Activated CD8-positive, alpha-beta T cell treated with anti-CD3 and anti-CD28 coated beads, Interleukin-2, amount 10 ng/mL, durations not matched to agents 7 days and 5 days (primary cell): Measurements from ENCODE around the gene KDM4C. TPM values are rescaled to one million over a fixed set of nuclear protein-coding genes. Genes with fewer than 3 reads are reported as not detected.
"Not testable (repeated sequence)": the region's sequence is repeated elsewhere in the genome, so short reads cannot be mapped to it uniquely, and the experiment has no call there.

ENCODE experiments used
- ATAC-seq: fragments of 150-1000 bp; cut with Tn5 transposase; one replicate; pipeline ENCODE4 v1.10.0; 2021; ENCODE audit warnings: moderate library complexity
- CTCF ChIA-PET: fragments of 350-600 bp; sonication (Branson Sonifier 250); formaldehyde crosslinking; loops from one replicate; lab custom pipeline; 2021; ENCODE audit warnings: antibody characterized with exemption; lab: Charles Lee
- POLR2A ChIA-PET: fragments of 350-600 bp; sonication (Branson Sonifier 250); formaldehyde crosslinking; loops from one replicate; lab custom pipeline; 2021; ENCODE audit warnings: antibody characterized with exemption; lab: Charles Lee
- DNase-seq: peaks from one replicate; pipeline ENCODE4 v3.0.0-alpha.2; 2020
- H3K27ac Mint-ChIP-seq: one replicate; pipeline ENCODE4 v1.8.0; 2021; ENCODE audit warnings: mild to moderate bottlenecking, mixed read lengths
- H3K27me3 Mint-ChIP-seq: one replicate; pipeline ENCODE4 v1.8.0; 2021; ENCODE audit warnings: low read depth, mixed read lengths
- H3K36me3 Mint-ChIP-seq: one replicate; pipeline ENCODE4 v1.8.0; 2021; ENCODE audit warnings: low read depth, mixed read lengths
- H3K4me1 Mint-ChIP-seq: one replicate; pipeline ENCODE4 v1.8.0; 2021; ENCODE audit warnings: low read depth, mixed read lengths
- H3K4me3 Mint-ChIP-seq: one replicate; pipeline ENCODE4 v1.8.0; 2021; ENCODE audit warnings: mild to moderate bottlenecking, mixed read lengths
- H3K9me3 Mint-ChIP-seq: one replicate; pipeline ENCODE4 v1.8.0; 2022; ENCODE audit warnings: mixed read lengths; ENCODE audit not compliant: insufficient read depth
- total RNA-seq, 2 experiments: library from RNA; stranded (reverse); gene quantifications; one replicate each; pipeline ENCODE4 v1.2.3, GENCODE V29; 2021

The KDM4C gene
- total RNA-seq, 2 experiments from 2014 or later = 52.9 to 53.4 TPM

DNA sequence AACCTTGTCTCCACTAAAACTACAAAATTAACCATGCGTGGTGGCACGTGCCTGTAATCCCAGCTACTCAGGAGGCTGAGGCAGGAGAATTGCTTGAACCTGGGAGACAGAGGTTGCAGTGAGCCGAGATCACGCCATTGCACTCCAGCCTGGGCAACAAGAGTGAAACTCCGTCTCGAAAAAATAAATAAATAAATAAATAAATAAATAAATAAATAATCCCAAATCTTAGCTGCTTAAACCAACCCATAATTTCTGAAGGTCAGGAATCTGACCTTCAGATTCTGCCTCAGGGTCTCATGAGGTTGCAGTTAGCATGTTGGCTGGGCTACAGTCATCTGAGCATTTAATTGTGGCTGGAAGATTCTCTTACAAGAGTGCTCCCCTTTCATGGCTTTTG, 48.5 kb downstream of the KDM4C start:
- H3K27me3 Mint-ChIP-seq, DNase-seq, H3K9me3 Mint-ChIP-seq, POLR2A ChIA-PET, H3K4me3 Mint-ChIP-seq, ATAC-seq, H3K4me1 Mint-ChIP-seq, H3K27ac Mint-ChIP-seq: not testable (repeated sequence)
- CTCF ChIA-PET = interaction anchor here (1.3 kb wide), 1 partner anchor 21 kb away, joined by 3 read pairs; no protein-coding TSS in a partner anchor
- peaks cover 18% of the 10 kb centered on the region for H3K36me3 Mint-ChIP-seq

GRCh38 chr9:6807669-6808068, 49.9 kb downstream of the KDM4C start:
- CTCF ChIA-PET, POLR2A ChIA-PET, DNase-seq, H3K27ac Mint-ChIP-seq, H3K9me3 Mint-ChIP-seq, ATAC-seq, H3K4me3 Mint-ChIP-seq, H3K4me1 Mint-ChIP-seq, H3K27me3 Mint-ChIP-seq: not testable (repeated sequence)
- peaks cover 18% of the 10 kb centered on the region for H3K36me3 Mint-ChIP-seq

DNA sequence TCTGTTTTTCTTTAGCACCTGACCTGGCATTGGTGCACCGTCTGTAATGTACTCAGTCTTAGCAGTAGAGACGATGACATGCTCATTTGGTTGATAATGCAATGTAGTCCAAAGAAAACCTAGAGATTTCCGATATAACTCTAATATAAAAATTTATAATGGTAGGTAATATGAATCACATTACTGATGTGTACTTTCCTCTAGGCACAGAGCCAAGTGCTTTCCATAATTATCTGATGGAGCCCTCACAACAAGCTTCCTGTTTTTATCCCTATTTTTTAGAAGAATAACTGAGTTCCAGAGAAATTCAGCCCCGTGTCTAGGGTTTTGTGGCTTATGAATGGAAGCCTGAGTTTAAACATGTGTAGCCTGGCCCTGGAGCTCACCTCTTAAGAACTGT, 53.7 kb downstream of the KDM4C start:
- Mint-ChIP-seq H3K36me3 (peaks cover 21% of the 10 kb centered on the region), H3K4me3 (no peak overlapping the region), H3K4me1 (peaks cover 2% of the 10 kb centered on the region), H3K27ac (no peak overlapping the region), H3K27me3 (no peaks in the 10 kb centered on the region), H3K9me3 (no peaks in the 10 kb centered on the region)
- DNase-seq (no peak), ATAC-seq (no peak)
- ChIA-PET POLR2A (no interaction called here), CTCF (interaction anchor here (0.6 kb wide), 1 partner anchor 591 kb away, joined by 3 read pairs; no protein-coding TSS in a partner anchor)

- ChIA-PET CTCF (interaction anchor here (5.1 kb wide), 1 partner anchor 11 kb away, joined by 29 read pairs; no protein-coding TSS in a partner anchor), POLR2A (no interaction called here)
- no peak overlapping the region for H3K27ac Mint-ChIP-seq
Observed at GRCh38 chr9:6816581-6816980, 58.8 kb downstream of the KDM4C start.

GRCh38 chr9:6818292-6818922, 60.6 kb downstream of the KDM4C start:
- no peak overlapping the region for H3K4me3 Mint-ChIP-seq
- H3K27ac Mint-ChIP-seq = no peak overlapping the region
- H3K4me1 Mint-ChIP-seq = peaks cover 5% of the 10 kb centered on the region
- ChIA-PET POLR2A (no interaction called here), CTCF (interaction anchor here (5.1 kb wide), 1 partner anchor 9 kb away, joined by 29 read pairs; no protein-coding TSS in a partner anchor)
- H3K27me3 Mint-ChIP-seq = no peaks in the 10 kb centered on the region
- ATAC-seq (no peak), DNase-seq (no peak)
- no peaks in the 10 kb centered on the region for H3K9me3 Mint-ChIP-seq
- peaks cover 37% of the 10 kb centered on the region for H3K36me3 Mint-ChIP-seq

More at GRCh38 chr9:6816581-6816980, 58.8 kb downstream of the KDM4C start:
- no peaks in the 10 kb centered on the region for H3K27me3 Mint-ChIP-seq
- peaks cover 37% of the 10 kb centered on the region for H3K36me3 Mint-ChIP-seq
- H3K9me3 Mint-ChIP-seq = no peaks in the 10 kb centered on the region
- no peak for ATAC-seq
- H3K4me3 Mint-ChIP-seq = no peak overlapping the region
- peaks cover 5% of the 10 kb centered on the region for H3K4me1 Mint-ChIP-seq
- no peak for DNase-seq

- DNase-seq (no peak), ATAC-seq (no peak)
- H3K9me3 Mint-ChIP-seq = no peaks in the 10 kb centered on the region
- H3K36me3 Mint-ChIP-seq = peaks cover 42% of the 10 kb centered on the region
- H3K4me3 Mint-ChIP-seq = no peak overlapping the region
- no peak overlapping the region for H3K27ac Mint-ChIP-seq
- peaks cover 5% of the 10 kb centered on the region for H3K4me1 Mint-ChIP-seq
- CTCF ChIA-PET = interaction anchor here (5.1 kb wide), 1 partner anchor 8 kb away, joined by 29 read pairs; no protein-coding TSS in a partner anchor
- no peaks in the 10 kb centered on the region for H3K27me3 Mint-ChIP-seq
- POLR2A ChIA-PET = no interaction called here
Observed at GRCh38 chr9:6819112-6819511, 61.3 kb downstream of the KDM4C start.

- Mint-ChIP-seq H3K36me3 (peaks cover 41% of the 10 kb centered on the region), H3K9me3 (no peaks in the 10 kb centered on the region), H3K27me3 (no peaks in the 10 kb centered on the region), H3K27ac (no peak overlapping the region), H3K4me3 (no peak overlapping the region), H3K4me1 (peaks cover 5% of the 10 kb centered on the region)
- CTCF ChIA-PET = interaction anchor here (5.1 kb wide), 1 partner anchor 8 kb away, joined by 29 read pairs; no protein-coding TSS in a partner anchor
- no peak for DNase-seq
- POLR2A ChIA-PET = no interaction called here
- ATAC-seq = no peak
Observed at GRCh38 chr9:6819529-6819928, 61.8 kb downstream of the KDM4C start.

DNA sequence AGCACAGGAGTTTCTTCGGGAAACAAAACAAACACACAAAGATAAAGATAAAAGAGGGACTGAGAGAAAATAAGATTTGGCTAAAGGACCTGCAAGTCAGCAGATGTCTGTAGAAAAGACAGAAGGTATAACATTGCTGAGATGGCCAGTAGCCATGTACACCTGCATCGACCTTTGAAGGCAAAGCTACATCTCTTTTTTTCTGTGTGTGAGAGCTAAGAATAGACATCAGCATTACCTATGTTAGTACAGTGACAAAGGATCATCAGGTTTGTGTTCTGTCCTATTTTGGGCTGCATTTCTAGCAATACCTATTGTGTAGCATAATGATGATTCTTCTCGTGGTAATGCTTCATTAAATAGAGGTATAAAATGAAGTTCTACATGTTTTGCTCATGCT, 64.9 kb downstream of the KDM4C start:
- no peak overlapping the region for H3K27ac Mint-ChIP-seq
- POLR2A ChIA-PET = no interaction called here
- H3K4me3 Mint-ChIP-seq = no peak overlapping the region
- no peaks in the 10 kb centered on the region for H3K9me3 Mint-ChIP-seq
- ATAC-seq = no peak
- no peaks in the 10 kb centered on the region for H3K27me3 Mint-ChIP-seq
- peaks cover 39% of the 10 kb centered on the region for H3K36me3 Mint-ChIP-seq
- H3K4me1 Mint-ChIP-seq = peaks cover 9% of the 10 kb centered on the region
- CTCF ChIA-PET = no interaction called here
- DNase-seq = no peak

DNA sequence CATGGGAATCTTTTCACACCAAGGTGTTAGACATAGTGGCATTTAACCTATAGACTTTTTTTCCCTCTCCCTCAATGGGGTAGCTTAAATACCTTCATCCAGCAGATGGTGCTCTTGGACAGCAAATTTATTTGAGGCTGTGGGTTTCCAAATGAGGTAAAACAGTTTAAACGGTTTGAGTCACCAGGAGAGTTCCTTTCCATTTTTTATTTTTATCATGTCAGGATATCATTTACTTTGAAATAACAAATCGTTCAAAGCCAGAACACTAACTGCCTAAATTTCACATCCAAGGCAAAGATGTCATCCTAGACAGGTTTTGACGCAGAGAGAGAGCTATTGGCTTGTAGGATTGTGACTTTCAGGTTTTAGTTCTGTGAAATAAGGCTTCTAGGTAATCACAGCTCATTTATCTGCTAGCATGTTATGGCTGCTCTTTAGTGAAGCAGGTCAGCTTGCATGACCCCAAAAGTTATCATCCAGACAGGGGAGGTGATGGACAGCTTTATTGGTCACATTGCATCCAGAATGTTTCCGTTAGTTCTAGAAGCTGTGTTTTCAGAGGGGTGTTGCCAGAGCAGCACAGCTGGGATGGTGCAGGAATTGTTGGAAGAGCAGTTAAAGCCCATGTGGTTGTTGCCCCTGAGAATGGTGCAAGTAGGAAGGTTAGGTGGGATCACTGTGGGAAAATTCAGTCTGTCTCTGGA, 69.8 kb downstream of the KDM4C start:
- ATAC-seq = peak; percentile 36
- DNase-seq = peak; percentile 54
- peaks cover 10% of the 10 kb centered on the region for H3K4me1 Mint-ChIP-seq
- H3K36me3 Mint-ChIP-seq = peaks cover 33% of the 10 kb centered on the region
- H3K27ac Mint-ChIP-seq = no peak overlapping the region
- ChIA-PET POLR2A (interaction anchor here (0.7 kb wide), 1 partner anchor 472 kb away, joined by 3 read pairs; no protein-coding TSS in a partner anchor), CTCF (interaction anchor here (0.7 to 1.9 kb wide), 35 partner anchors 9 to 711 kb away, joined by 3 to 29 read pairs (median 4); no protein-coding TSS in a partner anchor)
- no peak overlapping the region for H3K4me3 Mint-ChIP-seq
- no peaks in the 10 kb centered on the region for H3K9me3 Mint-ChIP-seq
- no peaks in the 10 kb centered on the region for H3K27me3 Mint-ChIP-seq

- DNase-seq (no peak), ATAC-seq (no peak)
- Mint-ChIP-seq H3K4me1 (peaks cover 10% of the 10 kb centered on the region), H3K9me3 (no peaks in the 10 kb centered on the region), H3K4me3 (no peak overlapping the region), H3K27me3 (no peaks in the 10 kb centered on the region), H3K36me3 (peaks cover 35% of the 10 kb centered on the region), H3K27ac (peak overlapping the region; percentile 1)
- CTCF ChIA-PET = interaction anchor here (1.4 kb wide), 1 partner anchor 15 kb away, joined by 3 read pairs; no protein-coding TSS in a partner anchor
- POLR2A ChIA-PET = no interaction called here
Observed at GRCh38 chr9:6829027-6829426, 71.3 kb downstream of the KDM4C start.

- Mint-ChIP-seq H3K4me3 (no peak overlapping the region), H3K4me1 (peaks cover 10% of the 10 kb centered on the region), H3K27ac (no peak overlapping the region), H3K36me3 (peaks cover 39% of the 10 kb centered on the region), H3K9me3 (no peaks in the 10 kb centered on the region), H3K27me3 (no peaks in the 10 kb centered on the region)
- CTCF ChIA-PET = interaction anchor here (1.4 kb wide), 1 partner anchor 15 kb away, joined by 3 read pairs; no protein-coding TSS in a partner anchor
- ATAC-seq (no peak), DNase-seq (no peak)
- POLR2A ChIA-PET = no interaction called here
Observed at GRCh38 chr9:6829536-6829935, 71.8 kb downstream of the KDM4C start.
